GM19438 (cell line): ENCODE measurements around the gene PRKCE.
A peak's percentile ranks its signal among the peaks of the same experiment; 100 is the strongest.
"Not testable (repeated sequence)": the region's sequence is repeated elsewhere in the genome, so short reads cannot be mapped to it uniquely, and the experiment has no call there.

Experiments
- ATAC-seq: cut with Tn5 transposase; IDR thresholded peaks from one replicate; pipeline ENCODE4 v1.9.1; 2021; ENCODE audit warnings: low read depth; ENCODE audit not compliant: unreplicated experiment

PRKCE gene

DNA sequence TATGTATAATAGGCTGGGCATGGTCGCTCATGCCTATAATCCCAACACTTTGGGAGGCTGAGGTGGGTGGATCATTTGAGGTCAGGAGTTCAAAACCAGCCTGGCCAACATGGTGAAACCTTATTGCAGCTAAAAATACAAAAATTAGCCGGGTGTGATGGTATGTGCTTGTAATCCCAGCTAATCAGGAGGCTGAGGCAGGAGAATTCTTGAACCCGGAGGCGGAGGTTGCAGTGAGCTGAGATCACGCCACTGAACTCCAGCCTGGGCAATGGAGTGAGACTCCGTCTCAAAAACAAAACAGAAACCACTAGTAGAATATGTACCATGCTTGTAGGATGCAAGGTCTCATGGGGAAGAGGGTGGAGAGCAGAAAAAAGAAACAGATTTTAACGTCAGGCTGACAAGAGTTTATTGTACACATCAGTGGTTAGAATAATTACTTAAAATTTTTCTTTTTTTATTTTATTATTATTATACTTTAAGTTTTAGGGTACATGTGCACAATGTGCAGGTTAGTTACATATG, 44.1 kb downstream of the PRKCE start:
- peak; percentile 35 for ATAC-seq

DNA sequence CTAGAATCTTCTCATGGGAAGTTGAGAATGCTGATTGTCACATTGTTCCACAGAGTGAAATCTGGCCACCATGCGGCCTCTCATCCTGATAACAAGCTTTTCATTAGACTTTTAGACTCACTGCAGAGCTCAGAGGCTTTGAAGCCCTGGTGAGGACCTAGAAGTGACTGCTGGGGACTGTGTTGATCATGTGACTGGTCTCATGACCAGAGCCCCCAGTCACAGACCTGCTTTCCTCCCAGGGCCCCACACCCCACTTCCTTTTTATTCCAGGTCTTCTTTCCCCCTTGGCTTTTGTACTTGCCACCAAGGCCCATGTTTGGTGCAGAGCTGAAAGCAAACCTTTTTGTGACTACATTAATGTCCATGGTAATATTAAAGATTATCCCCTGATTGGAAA, 45.2 kb downstream of the PRKCE start:
- ATAC-seq: no peak

- no peak for ATAC-seq
Observed at GRCh38 chr2:45697190-45697589, 45.7 kb downstream of the PRKCE start.

DNA sequence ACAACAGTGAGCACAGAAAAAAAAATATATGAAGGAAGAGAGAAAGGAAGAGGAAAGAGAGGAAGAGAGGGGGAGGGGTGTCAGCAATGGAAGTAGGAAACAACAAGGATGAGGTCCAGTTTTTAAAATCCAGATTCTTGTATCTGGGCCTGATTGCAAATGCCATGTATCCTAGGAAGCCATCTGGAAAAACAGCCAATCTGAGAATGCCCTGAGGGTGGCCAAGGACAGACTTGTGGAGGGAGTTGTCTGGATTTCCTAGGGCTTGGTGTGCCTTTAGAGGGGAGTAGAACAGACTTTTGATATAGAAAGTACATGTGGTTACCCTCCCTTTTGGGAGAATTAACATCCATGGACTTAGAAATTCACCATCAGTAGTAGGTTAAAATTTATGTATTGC, 47.1 kb downstream of the PRKCE start:
- no peak for ATAC-seq

- no peak for ATAC-seq
Observed at GRCh38 chr2:45699032-45699658, 47.7 kb downstream of the PRKCE start.

- no peak for ATAC-seq
Observed at GRCh38 chr2:45700407-45701013, 49.0 kb downstream of the PRKCE start.

GRCh38 chr2:45705233-45705632, 53.8 kb downstream of the PRKCE start:
- ATAC-seq: no peak

- no peak for ATAC-seq
Observed at GRCh38 chr2:45706033-45706432, 54.6 kb downstream of the PRKCE start.

GRCh38 chr2:45707006-45707405, 55.5 kb downstream of the PRKCE start:
- no peak for ATAC-seq

DNA sequence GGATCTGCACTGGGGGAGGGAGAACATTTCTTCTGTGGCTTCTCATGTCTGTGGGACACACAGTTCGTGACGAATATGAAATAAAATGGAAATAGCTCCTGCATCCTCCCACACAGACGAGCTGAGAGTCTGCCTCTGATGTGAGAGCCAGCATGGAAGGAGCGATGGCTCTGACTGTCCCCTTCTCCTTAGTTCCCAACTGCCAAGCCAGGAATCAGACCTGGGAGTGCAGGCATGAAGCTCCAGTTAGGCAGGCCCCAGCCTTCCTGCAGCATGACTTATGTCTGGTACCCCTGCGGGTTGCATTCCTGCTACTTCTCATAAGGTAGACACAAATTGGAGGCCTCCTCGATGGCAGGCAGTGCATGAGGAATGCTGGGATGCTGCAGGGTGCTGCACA, 56.2 kb downstream of the PRKCE start:
- ATAC-seq: no peak

GRCh38 chr2:45708501-45708900, 57.0 kb downstream of the PRKCE start:
- ATAC-seq: no peak

DNA sequence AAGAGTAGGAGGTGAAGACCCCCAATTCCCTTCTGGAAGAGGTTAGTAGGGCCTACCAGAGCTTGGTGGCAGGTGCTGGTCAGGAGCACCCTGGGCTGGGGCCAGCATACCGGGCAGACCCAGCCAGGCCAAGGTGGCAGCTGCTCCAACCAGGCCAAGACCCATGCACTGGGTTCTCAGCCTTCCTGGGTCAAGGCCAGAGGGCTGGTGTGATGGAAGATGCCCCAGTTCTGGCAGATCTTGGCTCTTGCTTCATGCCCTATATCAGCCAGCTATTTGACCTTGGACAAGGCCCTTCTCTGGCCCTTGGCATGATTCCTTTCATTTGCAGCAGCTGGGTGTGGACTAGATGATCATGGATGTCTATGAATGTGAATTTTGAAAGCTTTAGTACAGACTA, 57.7 kb downstream of the PRKCE start:
- no peak for ATAC-seq

GRCh38 chr2:45710468-45710867, 59.0 kb downstream of the PRKCE start:
- ATAC-seq: no peak

DNA sequence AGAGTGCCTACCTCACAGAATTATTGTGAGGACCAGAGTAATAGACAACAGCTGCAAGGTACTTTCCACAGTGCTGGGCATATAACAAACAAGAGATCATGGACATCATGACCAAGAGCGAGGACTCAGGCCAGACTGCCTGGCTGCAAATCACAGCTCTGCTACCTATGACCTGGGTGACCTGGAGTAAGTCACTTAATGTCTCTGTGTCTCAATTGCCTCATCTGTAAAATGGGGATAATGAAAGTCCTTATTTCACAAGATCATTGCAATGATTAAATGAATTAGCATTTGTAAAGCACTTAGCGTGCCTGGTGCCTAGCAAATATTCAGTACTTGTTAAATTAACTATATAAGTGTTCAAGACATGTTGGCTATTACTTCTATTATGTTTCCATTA, 59.7 kb downstream of the PRKCE start:
- no peak for ATAC-seq

DNA sequence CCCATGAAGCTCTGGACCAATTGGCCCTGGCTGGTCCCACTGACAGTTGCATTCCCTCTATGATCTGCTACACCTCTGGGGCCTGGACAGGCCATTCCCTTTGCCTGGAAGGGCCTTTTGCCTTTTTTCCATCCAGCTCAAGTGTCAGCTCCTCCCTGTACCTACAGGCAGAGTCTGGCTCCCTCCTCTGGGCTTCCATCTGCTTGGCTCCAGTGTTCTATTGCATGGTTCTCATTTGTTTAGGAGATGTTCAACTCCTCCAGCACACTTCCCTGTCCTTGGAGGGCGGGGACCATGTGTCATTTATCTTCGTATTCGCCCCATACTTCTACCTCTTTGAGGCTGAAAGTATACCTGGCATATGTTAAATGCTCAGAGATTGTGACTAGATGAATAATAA, 61.1 kb downstream of the PRKCE start:
- no peak for ATAC-seq

GRCh38 chr2:45713136-45713535, 61.7 kb downstream of the PRKCE start:
- ATAC-seq: no peak

DNA sequence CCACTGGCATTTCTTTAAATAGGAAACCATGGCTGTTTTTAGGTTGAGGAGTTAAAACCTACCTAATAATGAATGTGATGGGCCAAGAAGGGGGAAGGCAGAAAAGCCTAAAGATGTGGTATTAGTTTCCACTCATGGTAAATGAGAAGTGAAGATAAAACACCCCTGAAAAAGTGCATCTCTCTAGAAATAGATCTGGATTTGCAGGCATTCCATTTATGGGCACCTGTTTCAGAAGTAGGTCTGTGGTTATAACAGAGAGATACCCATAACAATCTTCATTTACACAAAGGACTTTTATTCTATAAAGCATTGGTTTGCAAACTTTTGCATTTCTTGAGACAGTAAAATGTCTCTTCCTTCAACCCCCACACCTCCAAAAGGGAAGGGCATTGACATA, 62.1 kb downstream of the PRKCE start:
- ATAC-seq: no peak

- no peak for ATAC-seq
Observed at GRCh38 chr2:45714679-45715078, 63.2 kb downstream of the PRKCE start.

DNA sequence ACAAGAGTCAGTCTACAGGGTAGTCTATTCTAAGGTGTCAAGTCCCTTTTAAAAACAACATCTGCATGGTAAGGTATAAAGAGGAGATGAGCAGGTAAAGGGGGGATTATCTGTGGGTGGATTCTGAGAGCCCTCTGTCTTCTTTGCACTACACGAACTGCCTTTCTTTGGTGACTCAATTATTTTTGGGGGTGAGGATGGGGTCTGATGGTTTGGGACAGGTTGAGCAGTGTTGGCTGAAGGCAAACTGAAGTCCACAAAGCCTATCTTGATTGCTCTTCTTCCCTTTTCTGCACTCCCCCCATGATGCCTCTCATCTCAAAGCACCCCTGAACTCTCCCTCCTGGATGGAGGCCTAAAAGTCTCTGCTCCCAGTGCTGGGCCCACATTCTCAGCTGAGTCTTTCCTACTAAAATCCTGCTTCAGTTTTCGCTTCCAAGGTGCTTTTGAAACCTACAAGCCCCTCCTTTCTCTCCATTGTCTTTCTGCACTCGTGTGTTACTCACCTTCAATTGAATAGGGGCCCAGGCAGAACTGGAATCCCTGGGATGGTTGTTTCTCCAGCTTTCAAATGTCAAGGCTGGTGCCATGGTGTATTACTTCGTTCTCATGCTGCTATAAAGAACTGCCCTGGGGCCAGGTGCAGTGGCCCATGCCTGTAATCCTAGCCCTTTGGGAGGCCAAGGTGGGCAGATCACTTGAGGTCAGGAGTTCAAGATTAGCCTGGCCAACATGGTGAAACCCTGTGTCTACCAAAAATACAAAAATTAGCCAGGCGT, 64.3 kb downstream of the PRKCE start:
- no peak for ATAC-seq

GRCh38 chr2:45716432-45716831, 65.0 kb downstream of the PRKCE start:
- ATAC-seq: not testable (repeated sequence)

GRCh38 chr2:45716915-45717314, 65.4 kb downstream of the PRKCE start:
- ATAC-seq: no peak

DNA sequence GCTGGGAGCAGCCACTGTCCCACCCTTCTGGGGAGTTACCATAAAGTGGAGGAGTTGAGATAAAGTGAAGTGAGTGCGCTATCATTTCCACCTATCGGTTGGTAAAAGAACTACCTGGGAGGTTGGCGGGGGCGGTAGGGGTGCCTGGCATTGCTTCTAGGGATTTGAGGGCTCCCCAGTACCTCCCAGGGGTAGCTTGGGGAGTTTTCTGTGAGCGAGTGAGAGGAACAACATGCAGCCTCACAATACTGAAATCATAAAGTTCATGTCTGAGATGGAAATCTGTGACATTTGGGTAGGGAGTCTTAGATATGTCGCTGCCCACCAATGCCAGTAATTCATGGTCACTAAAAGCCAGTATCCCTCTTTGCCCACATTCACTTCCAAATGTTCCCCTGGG, 68.7 kb downstream of the PRKCE start:
- no peak for ATAC-seq
